Endothelial cell of umbilical vein (primary cell): ENCODE results near the gene PTPRD. TPM values are rescaled to one million over a fixed set of nuclear protein-coding genes. Genes with fewer than 3 reads are reported as not detected.

ENCODE experiments used
- BruUV-seq: library from RNA; stranded (reverse); fragments of 400-500 nt; replicated peaks from 2 replicates; lab custom pipeline; 2021; lab: Mats Ljungman, UMichigan
- CTCF ChIA-PET: fragments of 300-600, 350-600 bp; sonication (Branson Sonifier 250); formaldehyde crosslinking; loops from one replicate; lab custom pipeline; 2021; ENCODE audit warnings: antibody characterized with exemption, inconsistent platforms; lab: Charles Lee
- POLR2A ChIA-PET: fragments of 300-600, 350-600 bp; sonication (Branson Sonifier 250); formaldehyde crosslinking; loops from one replicate; lab custom pipeline; 2021; ENCODE audit warnings: antibody characterized with exemption, inconsistent platforms; lab: Charles Lee
- DNase-seq: peaks from one replicate; pipeline ENCODE4 v3.0.0-alpha.2; 2011; ENCODE audit warnings: low read depth, low spot score
- FAIRE-seq: peaks from 2 replicates; lab custom pipeline; 2011; peaks lifted over from hg19 to GRCh38; lab: Jason Lieb, UNC
- H2AFZ ChIP-seq: 2 replicates; pipeline ENCODE4 v1.6.0; 2012; ENCODE audit warnings: low read depth, low read length, control low read depth, inconsistent platforms
- H3K27ac ChIP-seq: 2 replicates; pipeline ENCODE4 v1.5.1; 2011; ENCODE audit warnings: low read depth, mild to moderate bottlenecking, control low read depth, low read length, moderate library complexity; ENCODE audit not compliant: insufficient read depth
- H3K27me3 ChIP-seq, 2 experiments: 2 replicates each; pipeline versions ENCODE4 v1.6.0 to v1.6.1; 2011; ENCODE audit warnings: low read length in 2 of 2, mixed read lengths in 1 of 2; ENCODE audit not compliant: control insufficient read depth in 2 of 2, insufficient read depth in 2 of 2
- H3K36me3 ChIP-seq, 2 experiments: 2 replicates in 1 of 2; 3 replicates in 1 of 2; pipeline ENCODE4 v1.5.1; 2011; ENCODE audit warnings: low read length in 2 of 2, mild to moderate bottlenecking in 1 of 2, moderate library complexity in 1 of 2; ENCODE audit not compliant: control insufficient read depth in 2 of 2, insufficient read depth in 2 of 2; ENCODE audit errors: extremely low read depth in 1 of 2
- H3K4me1 ChIP-seq: 3 replicates; pipeline ENCODE4 v1.5.1; 2011; ENCODE audit warnings: mild to moderate bottlenecking, low read length; ENCODE audit not compliant: control insufficient read depth, insufficient read depth; ENCODE audit errors: extremely low read depth
- H3K4me2 ChIP-seq: 2 replicates; pipeline ENCODE4 v1.6.1; 2011; ENCODE audit warnings: low read length, control low read depth, mixed read lengths; ENCODE audit not compliant: insufficient read depth
- H3K4me3 ChIP-seq, 3 experiments: fragments of 200-600 bp in 1 of 3; sonication (generic), shearing (Covaris generic) in 1 of 3; replicated peaks in 1 of 3; 2 replicates each; pipeline ENCODE4 v1.5.1; 2011 to 2016; ENCODE audit warnings: control low read depth in 3 of 3, low read length in 3 of 3, mild to moderate bottlenecking in 2 of 3, inconsistent platforms in 1 of 3, low read depth in 1 of 3, moderate library complexity in 1 of 3; ENCODE audit not compliant: insufficient read depth in 1 of 3
- H3K79me2 ChIP-seq: 2 replicates; pipeline ENCODE4 v1.6.0; 2012; ENCODE audit warnings: low read length, inconsistent platforms; ENCODE audit not compliant: control insufficient read depth, insufficient read depth
- H3K9ac ChIP-seq: replicated peaks from 2 replicates; pipeline ENCODE3; 2011; ENCODE audit warnings: low read length, control low read depth; ENCODE audit not compliant: insufficient read depth; ENCODE audit errors: extremely low read depth
- H3K9me1 ChIP-seq: replicated peaks from 3 replicates; pipeline ENCODE4 v1.6.0; 2011; ENCODE audit warnings: mild to moderate bottlenecking, low read length; ENCODE audit not compliant: control insufficient read depth, insufficient read depth; ENCODE audit errors: extremely low read depth
- H3K9me3 ChIP-seq: replicated peaks from 2 replicates; pipeline ENCODE4 v1.5.1; 2012; ENCODE audit warnings: low read length, inconsistent platforms; ENCODE audit not compliant: control insufficient read depth, insufficient read depth
- H4K20me1 ChIP-seq: replicated peaks from 2 replicates; pipeline ENCODE3; 2011; ENCODE audit warnings: mild to moderate bottlenecking, low read length; ENCODE audit not compliant: control insufficient read depth, insufficient read depth; ENCODE audit errors: extremely low read depth
- EZH2 ChIP-seq: IDR thresholded peaks from 2 replicates; pipeline ENCODE4 v1.6.1; 2012; ENCODE audit warnings: borderline replicate concordance, low read depth, mild to moderate bottlenecking, moderate library complexity, low read length, inconsistent platforms; ENCODE audit not compliant: severe bottlenecking
- FOS ChIP-seq: IDR thresholded peaks from 2 replicates; pipeline ENCODE4 v1.6.1; 2011; ENCODE audit warnings: mild to moderate bottlenecking, low read length, moderate library complexity, borderline replicate concordance; ENCODE audit not compliant: insufficient read depth
- GATA2 ChIP-seq: IDR thresholded peaks from 2 replicates; pipeline ENCODE4 v1.7.0; 2011; ENCODE audit warnings: low read depth, mild to moderate bottlenecking, moderate library complexity, mixed read lengths, low read length; ENCODE audit not compliant: insufficient read length, insufficient read depth
- JUN ChIP-seq: IDR thresholded peaks from 2 replicates; pipeline ENCODE4 v1.6.1; 2011; ENCODE audit warnings: borderline replicate concordance, low read depth; ENCODE audit not compliant: insufficient read length, insufficient read depth
- MYC ChIP-seq: IDR thresholded peaks from one replicate; pipeline ENCODE4 v1.6.1; 2011; ENCODE audit warnings: mild to moderate bottlenecking, low read depth, low read length
- POLR2A ChIP-seq: IDR thresholded peaks from 2 replicates; pipeline ENCODE4 v1.6.1; 2012; ENCODE audit warnings: low read depth, mild to moderate bottlenecking, control low read depth, low read length
- POLR2AphosphoS5 ChIP-seq: IDR thresholded peaks from 2 replicates; pipeline ENCODE4 v1.6.1; 2012; ENCODE audit warnings: low read depth, mild to moderate bottlenecking, control low read depth, low read length, moderate library complexity; ENCODE audit not compliant: insufficient read depth
- dilution Hi-C: fragments of 300-500 bp; cut with MboI; formaldehyde crosslinking; loops from one replicate; pipeline ENCODE4 v1.15.0; 2019; ENCODE audit warnings: low sequenced_read_pairs; ENCODE audit not compliant: extremely low pct_ligation_motif_present
- intact Hi-C: fragments of 100-400 bp; cut with micrococcal nuclease; formaldehyde crosslinking; loops from one replicate; pipeline ENCODE4 v1.10.0; 2022
- polyA plus RNA-seq, 4 experiments: library from polyadenylated mRNA; depleted of rRNA in 3 of 4; stranded (reverse) in 3 of 4; unstranded in 1 of 4; fragments of >200 nt; gene quantifications; 2 replicates each; pipeline versions ENCODE4 v1.2.1 to v1.2.3, GENCODE V29; 2011 to 2012; ENCODE audit warnings: missing spikeins in 1 of 4
- total RNA-seq: library from RNA; stranded (reverse); gene quantifications from 2 replicates; pipeline ENCODE4 v1.2.3, GENCODE V29; 2021
- TF ChIP-seq, protein P1 (sequence below), 2 donors: IDR thresholded peaks; 1 replicate in 1 of 2; 2 replicates in 1 of 2; pipeline ENCODE4 v1.5.1; 2011; ENCODE audit warnings: low read length in 2 of 2, mild to moderate bottlenecking in 2 of 2, moderate library complexity in 2 of 2, control low read depth in 1 of 2, inconsistent platforms in 1 of 2, low read depth in 1 of 2; ENCODE audit not compliant: insufficient read depth in 1 of 2; ENCODE audit errors: extremely low read depth in 1 of 2
- TF ChIP-seq, protein P2 (sequence below): IDR thresholded peaks from 2 replicates; pipeline ENCODE4 v1.6.1; 2011; ENCODE audit not compliant: insufficient read depth, insufficient read length

The PTPRD gene
- total and polyA plus RNA-seq, 2 donors (not counting 3 experiments of a cell fraction or from before 2014, with no cell fraction given): 5.5 to 5.7 TPM

DNA sequence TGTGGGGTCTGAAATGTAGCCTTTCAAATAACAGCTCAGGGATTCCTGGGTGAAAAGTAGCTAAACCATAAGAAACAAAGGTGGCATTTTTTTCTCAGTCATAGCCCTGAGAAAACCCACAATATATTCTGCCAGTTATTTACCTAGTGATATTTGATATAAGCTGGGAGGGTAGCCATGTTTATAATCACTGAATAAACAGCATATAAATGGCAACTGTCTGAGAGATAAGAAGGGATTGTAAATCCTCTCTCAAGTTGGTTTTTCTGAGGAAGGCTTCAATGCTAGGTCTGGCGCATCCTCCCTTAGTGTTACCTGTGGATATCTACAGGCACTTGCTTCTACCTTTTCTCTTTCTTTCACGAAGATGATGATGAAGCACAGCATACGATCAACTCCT is 1732.7 kb downstream of the PTPRD start:
- Histone ChIP-seq H3K27me3 (no peaks in the 10 kb centered on the region), H3K4me3 (no peak overlapping the region), H3K27ac (no peak overlapping the region), H3K9me1 (no peaks in the 10 kb centered on the region), H3K79me2 (no peaks in the 10 kb centered on the region), H3K9ac (no peak overlapping the region), H3K4me1 (no peaks in the 10 kb centered on the region), H3K36me3 (no peaks in the 10 kb centered on the region), H3K9me3 (no peaks in the 10 kb centered on the region), H2AFZ (no peak overlapping the region), H3K4me2 (no peak overlapping the region), H4K20me1 (no peaks in the 10 kb centered on the region)
- BruUV-seq: no TSS peak
- FAIRE-seq (no peak), DNase-seq (no peak)
- no peak for TF ChIP-seq MYC
- no peak for TF ChIP-seq JUN
- TF ChIP-seq GATA2: no peak
- TF ChIP-seq POLR2AphosphoS5: no peak
- no peak for TF ChIP-seq EZH2
- no peak for TF ChIP-seq FOS
- TF ChIP-seq, protein P1, sequence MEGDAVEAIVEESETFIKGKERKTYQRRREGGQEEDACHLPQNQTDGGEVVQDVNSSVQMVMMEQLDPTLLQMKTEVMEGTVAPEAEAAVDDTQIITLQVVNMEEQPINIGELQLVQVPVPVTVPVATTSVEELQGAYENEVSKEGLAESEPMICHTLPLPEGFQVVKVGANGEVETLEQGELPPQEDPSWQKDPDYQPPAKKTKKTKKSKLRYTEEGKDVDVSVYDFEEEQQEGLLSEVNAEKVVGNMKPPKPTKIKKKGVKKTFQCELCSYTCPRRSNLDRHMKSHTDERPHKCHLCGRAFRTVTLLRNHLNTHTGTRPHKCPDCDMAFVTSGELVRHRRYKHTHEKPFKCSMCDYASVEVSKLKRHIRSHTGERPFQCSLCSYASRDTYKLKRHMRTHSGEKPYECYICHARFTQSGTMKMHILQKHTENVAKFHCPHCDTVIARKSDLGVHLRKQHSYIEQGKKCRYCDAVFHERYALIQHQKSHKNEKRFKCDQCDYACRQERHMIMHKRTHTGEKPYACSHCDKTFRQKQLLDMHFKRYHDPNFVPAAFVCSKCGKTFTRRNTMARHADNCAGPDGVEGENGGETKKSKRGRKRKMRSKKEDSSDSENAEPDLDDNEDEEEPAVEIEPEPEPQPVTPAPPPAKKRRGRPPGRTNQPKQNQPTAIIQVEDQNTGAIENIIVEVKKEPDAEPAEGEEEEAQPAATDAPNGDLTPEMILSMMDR (IDR thresholded peaks at IDR 0.05; ENCODE audit: extremely low read depth in 1 of 2, insufficient read depth in 1 of 2, low read depth in 1 of 2, low read length in 2 of 2): no peak
- TF ChIP-seq POLR2A: no peak
- TF ChIP-seq, protein P2, sequence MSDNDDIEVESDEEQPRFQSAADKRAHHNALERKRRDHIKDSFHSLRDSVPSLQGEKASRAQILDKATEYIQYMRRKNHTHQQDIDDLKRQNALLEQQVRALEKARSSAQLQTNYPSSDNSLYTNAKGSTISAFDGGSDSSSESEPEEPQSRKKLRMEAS: no peak
- CTCF ChIA-PET: interaction anchor here (0.9 kb wide), 1 partner anchor 16 kb away, joined by 3 read pairs; no protein-coding TSS in a partner anchor
- intact Hi-C loops: no loop called here
- POLR2A ChIA-PET: no interaction called here
- dilution Hi-C loops: no loop called here
